Caco-2 (cell line): ENCODE data around the gene ABCF1. TPM values are rescaled to one million over a fixed set of nuclear protein-coding genes. Genes with fewer than 3 reads are reported as not detected.

Source experiments
- BruUV-seq: library from RNA; stranded (reverse); fragments of 400-500 nt; replicated peaks from 2 replicates; lab custom pipeline; 2021; lab: Mats Ljungman, UMichigan
- CTCF ChIA-PET: fragments of 300-600 bp; sonication (Branson Sonifier 250); formaldehyde crosslinking; loops from one replicate; lab custom pipeline; 2022; ENCODE audit warnings: antibody characterized with exemption; lab: Charles Lee
- POLR2A ChIA-PET: fragments of 300-600 bp; sonication (Branson Sonifier 250); formaldehyde crosslinking; loops from one replicate; lab custom pipeline; 2022; ENCODE audit warnings: antibody characterized with exemption; lab: Charles Lee
- DNase-seq, 2 experiments: peaks; one replicate each; pipeline versions ENCODE4 v3.0.0 to v3.0.0-alpha.2; 2020 to 2022
- H3K27me3 ChIP-seq: replicated peaks from 2 replicates; pipeline ENCODE4 v1.6.0; 2011; ENCODE audit warnings: low read length; ENCODE audit not compliant: control insufficient read depth, insufficient read depth
- H3K36me3 ChIP-seq: 2 replicates; pipeline ENCODE4 v1.5.1; 2011; ENCODE audit warnings: low read length; ENCODE audit not compliant: control insufficient read depth, insufficient read depth
- H3K4me1 ChIP-seq: fragments of 250-450 bp; sonication (Bioruptor Pico); 2 replicates; pipeline ENCODE4 v1.5.1; 2020; ENCODE audit warnings: mild to moderate bottlenecking
- H3K4me3 ChIP-seq: 2 replicates; pipeline ENCODE4 v1.5.1; 2011; ENCODE audit warnings: low read depth, mild to moderate bottlenecking, control low read depth, low read length
- H3K9me3 ChIP-seq: fragments of 250-450 bp; sonication (Bioruptor Pico); 2 replicates; pipeline ENCODE4 v1.5.1; 2020; ENCODE audit warnings: mild to moderate bottlenecking, moderate library complexity
- H3K27ac Mint-ChIP-seq: one replicate; pipeline ENCODE4 v1.8.0; 2022; ENCODE audit warnings: mixed read lengths; ENCODE audit not compliant: unreplicated experiment
- H3K27me3 Mint-ChIP-seq: one replicate; pipeline ENCODE4 v1.8.0; 2022; ENCODE audit warnings: mixed read lengths; ENCODE audit not compliant: insufficient read depth, unreplicated experiment
- H3K36me3 Mint-ChIP-seq: one replicate; pipeline ENCODE4 v1.8.0; 2022; ENCODE audit warnings: mild to moderate bottlenecking, mixed read lengths; ENCODE audit not compliant: insufficient read depth, unreplicated experiment
- H3K4me1 Mint-ChIP-seq: one replicate; pipeline ENCODE4 v1.8.0; 2022; ENCODE audit warnings: low read depth, mixed read lengths; ENCODE audit not compliant: unreplicated experiment
- H3K4me3 Mint-ChIP-seq: one replicate; pipeline ENCODE4 v1.8.0; 2022; ENCODE audit warnings: mild to moderate bottlenecking, moderate library complexity, mixed read lengths; ENCODE audit not compliant: unreplicated experiment
- H3K9me3 Mint-ChIP-seq: one replicate; pipeline ENCODE4 v1.8.0; 2022; ENCODE audit warnings: mixed read lengths; ENCODE audit not compliant: unreplicated experiment
- CTCF ChIP-seq, 2 experiments: fragments of 200-600 bp in 1 of 2; IDR thresholded peaks; 1 replicate in 1 of 2; 2 replicates in 1 of 2; pipeline versions ENCODE4 v1.5.1 to v1.8.0; 2011 to 2022; ENCODE audit warnings: antibody characterized with exemption in 1 of 2, control low read depth in 1 of 2, inconsistent platforms in 1 of 2, low read depth in 1 of 2, low read length in 1 of 2, mild to moderate bottlenecking in 1 of 2, moderate library complexity in 1 of 2; ENCODE audit not compliant: insufficient read depth in 1 of 2, severe bottlenecking in 1 of 2, unreplicated experiment in 1 of 2
- intact Hi-C: fragments of 100-400 bp; cut with micrococcal nuclease; formaldehyde crosslinking; loops from one replicate; pipeline ENCODE4 v1.10.0; 2022; ENCODE audit not compliant: unreplicated experiment
- total RNA-seq: library from RNA; stranded (reverse); gene quantifications from 2 replicates; pipeline ENCODE4 v1.2.3, GENCODE V29; 2022

ABCF1 gene
- total RNA-seq, 1 experiment from 2014 or later, result 93.7 TPM

- H3K4me1 ChIP-seq, result no peaks in the 10 kb centered on the region
- H3K9me3 ChIP-seq, result no peaks in the 10 kb centered on the region
- intact Hi-C loops, result loop anchor here (5.0 kb wide), 1 partner anchor 42 kb away; the partner anchor contains the start of genes GNL1 and PRR3
- no peaks in the 10 kb centered on the region for H3K27me3 ChIP-seq
- Mint-ChIP-seq H3K36me3 (peaks cover 94% of the 10 kb centered on the region), H3K9me3 (no peaks in the 10 kb centered on the region), H3K27me3 (no peaks in the 10 kb centered on the region), H3K4me1 (no peaks in the 10 kb centered on the region), H3K27ac (no peak overlapping the region), H3K4me3 (no peak overlapping the region)
- no peak for DNase-seq
- CTCF ChIA-PET, result interaction anchor here (0.6 to 1.2 kb wide), 2 partner anchors 58 to 132 kb away, joined by 4 read pairs; no protein-coding TSS in a partner anchor
- no peak overlapping the region for H3K4me3 ChIP-seq
- TF ChIP-seq CTCF (IDR thresholded peaks at IDR 0.05; ENCODE audit: insufficient read depth in 1 of 2, low read depth in 1 of 2, low read length in 1 of 2, severe bottlenecking in 1 of 2, unreplicated experiment in 1 of 2), result no peak
- BruUV-seq, result no TSS peak
- POLR2A ChIA-PET, result interaction anchor here (0.6 kb wide), 2 partner anchors 39 to 106 kb away, joined by 4 to 6 read pairs; no protein-coding TSS in a partner anchor
- H3K36me3 ChIP-seq, result peaks cover 5% of the 10 kb centered on the region
These were observed 27.8 kb downstream of the ABCF1 start for GRCh38 chr6:30598912-30599624.

DNA sequence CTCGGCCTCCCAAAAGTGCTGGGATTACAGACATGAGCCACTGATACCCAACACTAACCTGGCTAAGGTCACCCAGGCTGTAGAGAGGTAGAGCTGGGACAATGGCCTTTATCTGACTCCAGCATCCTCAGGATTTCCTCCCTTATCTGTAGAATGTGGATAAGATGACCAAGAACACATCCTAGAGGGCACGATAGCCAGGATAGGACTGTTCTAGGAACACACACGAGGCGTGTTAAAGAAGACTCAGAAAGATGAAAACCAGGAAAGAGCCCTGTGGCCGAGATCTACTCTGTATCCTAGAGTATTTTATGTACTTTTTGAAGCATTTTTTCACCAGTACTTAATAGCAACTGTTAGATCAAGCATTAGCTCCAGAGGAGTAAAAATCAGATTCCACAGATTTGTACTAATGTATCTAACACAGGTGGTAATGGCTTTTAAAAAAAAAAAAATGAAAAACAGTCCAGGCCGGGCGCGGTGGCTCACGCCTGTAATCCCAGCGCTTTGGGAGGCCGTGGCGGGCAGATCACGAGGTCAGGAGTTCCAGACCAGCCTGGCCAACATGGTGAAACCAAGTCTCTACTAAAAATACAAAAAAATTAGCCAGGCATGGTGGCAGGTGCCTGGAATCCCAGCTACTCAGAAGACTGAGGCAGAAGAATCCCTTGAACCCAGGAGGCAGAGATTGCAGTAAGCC, 28.5 kb downstream of the ABCF1 start:
- no peak for DNase-seq
- POLR2A ChIA-PET, result interaction anchor here (0.6 to 1.6 kb wide), 2 partner anchors 13 to 38 kb away, joined by 4 read pairs; no protein-coding TSS in a partner anchor
- Mint-ChIP-seq H3K4me1 (no peaks in the 10 kb centered on the region), H3K9me3 (no peaks in the 10 kb centered on the region), H3K36me3 (peaks cover 94% of the 10 kb centered on the region), H3K27ac (peak overlapping the region; percentile 53), H3K27me3 (no peaks in the 10 kb centered on the region), H3K4me3 (no peak overlapping the region)
- CTCF ChIA-PET, result interaction anchor here (0.6 kb wide), 1 partner anchor 133 kb away, joined by 4 read pairs; no protein-coding TSS in a partner anchor
- peaks cover 9% of the 10 kb centered on the region for H3K36me3 ChIP-seq
- no peaks in the 10 kb centered on the region for H3K4me1 ChIP-seq
- no peaks in the 10 kb centered on the region for H3K9me3 ChIP-seq
- no peaks in the 10 kb centered on the region for H3K27me3 ChIP-seq
- intact Hi-C loops, result loop anchor here (5.0 kb wide), 1 partner anchor 42 kb away; the partner anchor contains the start of genes GNL1 and PRR3
- TF ChIP-seq CTCF (IDR thresholded peaks at IDR 0.05; ENCODE audit: insufficient read depth in 1 of 2, low read depth in 1 of 2, low read length in 1 of 2, severe bottlenecking in 1 of 2, unreplicated experiment in 1 of 2), result no peak
- BruUV-seq, result no TSS peak
- no peak overlapping the region for H3K4me3 ChIP-seq

DNA sequence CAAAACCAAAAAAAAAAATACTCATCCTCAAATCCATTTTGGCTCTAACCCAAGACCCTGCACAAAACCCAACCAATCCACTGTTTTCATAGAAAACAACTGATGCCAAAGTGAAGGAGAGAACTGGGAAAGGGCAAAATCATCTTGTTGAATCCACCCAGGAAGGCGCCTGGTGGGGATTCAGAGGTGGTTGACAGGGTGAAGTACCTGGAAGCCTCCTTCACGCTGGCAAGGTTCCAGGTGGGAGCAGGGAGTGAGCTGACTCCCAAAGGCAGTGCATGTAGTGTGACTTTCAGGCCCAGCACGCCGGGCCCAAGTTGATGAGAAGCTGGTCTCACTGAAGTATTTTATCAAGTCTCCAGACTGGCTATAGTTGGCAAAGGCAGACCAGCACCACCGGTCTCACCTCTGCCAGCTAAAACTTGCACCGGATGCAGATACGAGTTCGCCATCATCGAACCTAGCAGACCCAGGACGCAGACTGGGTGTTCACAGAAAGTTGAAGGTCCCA, 29.3 kb downstream of the ABCF1 start:
- Mint-ChIP-seq H3K36me3 (peaks cover 94% of the 10 kb centered on the region), H3K4me3 (no peak overlapping the region), H3K4me1 (no peaks in the 10 kb centered on the region), H3K27me3 (no peaks in the 10 kb centered on the region), H3K27ac (peak overlapping the region; percentile 53), H3K9me3 (no peaks in the 10 kb centered on the region)
- H3K27me3 ChIP-seq, result no peaks in the 10 kb centered on the region
- ChIA-PET POLR2A (interaction anchor here (1.0 to 1.6 kb wide), 2 partner anchors 10 to 12 kb away, joined by 4 read pairs; no protein-coding TSS in a partner anchor), CTCF (no interaction called here)
- no peak for DNase-seq
- no peak for TF ChIP-seq CTCF (IDR thresholded peaks at IDR 0.05; ENCODE audit: insufficient read depth in 1 of 2, low read depth in 1 of 2, low read length in 1 of 2, severe bottlenecking in 1 of 2, unreplicated experiment in 1 of 2)
- no peaks in the 10 kb centered on the region for H3K4me1 ChIP-seq
- H3K9me3 ChIP-seq, result no peaks in the 10 kb centered on the region
- intact Hi-C loops, result no loop called here
- H3K4me3 ChIP-seq, result no peak overlapping the region
- peaks cover 11% of the 10 kb centered on the region for H3K36me3 ChIP-seq
- no TSS peak for BruUV-seq
